H9 (cell line): ENCODE data around the gene BANP. TPM values are rescaled to one million over a fixed set of nuclear protein-coding genes. Genes with fewer than 3 reads are reported as not detected.
"Not testable (repeated sequence)": the region's sequence is repeated elsewhere in the genome, so short reads cannot be mapped to it uniquely, and the experiment has no call there.

Source experiments
- DNase-seq: peaks from one replicate; pipeline ENCODE4 v3.0.0-alpha.2; 2017
- H2AFZ ChIP-seq: one replicate; pipeline ENCODE4 v1.6.1; 2013; ENCODE audit warnings: mild to moderate bottlenecking, low read length, control low read depth, moderate library complexity
- H2AK5ac ChIP-seq: 2 replicates; pipeline ENCODE4 v1.6.1; 2013; ENCODE audit warnings: low read length, control low read depth, mixed read lengths; ENCODE audit not compliant: insufficient read length
- H2BK120ac ChIP-seq: one replicate; pipeline ENCODE4 v1.6.1; 2013; ENCODE audit warnings: low read depth, mild to moderate bottlenecking, low read length, control low read depth, inconsistent platforms; ENCODE audit not compliant: poor library complexity, severe bottlenecking
- H2BK12ac ChIP-seq: 2 replicates; pipeline ENCODE4 v1.6.1; 2013; ENCODE audit warnings: low read length, control low read depth, mixed read lengths, low read depth; ENCODE audit not compliant: insufficient read length
- H2BK15ac ChIP-seq: 2 replicates; pipeline ENCODE4 v1.6.1; 2013; ENCODE audit warnings: low read depth, low read length, control low read depth
- H2BK20ac ChIP-seq: one replicate; pipeline ENCODE4 v1.6.1; 2013; ENCODE audit warnings: low read depth, mild to moderate bottlenecking, low read length, control low read depth, inconsistent platforms; ENCODE audit not compliant: poor library complexity, severe bottlenecking
- H2BK5ac ChIP-seq: 2 replicates; pipeline ENCODE4 v1.6.1; 2013; ENCODE audit warnings: low read length, control low read depth, mixed read lengths; ENCODE audit not compliant: insufficient read length
- H3K14ac ChIP-seq: 2 replicates; pipeline ENCODE4 v1.6.1; 2013; ENCODE audit warnings: low read length, control low read depth; ENCODE audit not compliant: insufficient read depth
- H3K18ac ChIP-seq: 2 replicates; pipeline ENCODE4 v1.6.1; 2013; ENCODE audit warnings: low read depth, mild to moderate bottlenecking, mixed read lengths, low read length, control low read depth; ENCODE audit not compliant: insufficient read length
- H3K23ac ChIP-seq: 2 replicates; pipeline ENCODE4 v1.6.1; 2013; ENCODE audit warnings: low read length, control low read depth, mixed read lengths, low read depth; ENCODE audit not compliant: insufficient read length
- H3K23me2 ChIP-seq: 2 replicates; pipeline ENCODE4 v1.6.1; 2013; ENCODE audit warnings: low read depth, mild to moderate bottlenecking, mixed read lengths, low read length, control low read depth; ENCODE audit not compliant: insufficient read length, poor library complexity, severe bottlenecking
- H3K27ac ChIP-seq: 2 replicates; pipeline ENCODE4 v1.5.1; 2013; ENCODE audit warnings: low read length, control low read depth, mixed read lengths, low read depth; ENCODE audit not compliant: insufficient read length
- H3K27me3 ChIP-seq: 2 replicates; pipeline ENCODE4 v1.6.1; 2013; ENCODE audit warnings: low read length, control low read depth, inconsistent platforms; ENCODE audit not compliant: insufficient read depth
- H3K4ac ChIP-seq: 2 replicates; pipeline ENCODE4 v1.6.1; 2013; ENCODE audit warnings: low read depth, mild to moderate bottlenecking, control low read depth, inconsistent platforms, low read length, moderate library complexity
- H3K4me1 ChIP-seq: 2 replicates; pipeline ENCODE4 v1.6.1; 2013; ENCODE audit warnings: low read length, control low read depth, inconsistent platforms; ENCODE audit not compliant: insufficient read depth
- H3K4me2 ChIP-seq: 2 replicates; pipeline ENCODE4 v1.6.1; 2013; ENCODE audit warnings: low read length, control low read depth, mixed read lengths; ENCODE audit not compliant: insufficient read length, insufficient read depth
- H3K56ac ChIP-seq: 2 replicates; pipeline ENCODE4 v1.6.1; 2013; ENCODE audit warnings: low read depth, mild to moderate bottlenecking, mixed read lengths, low read length, control low read depth; ENCODE audit not compliant: insufficient read length
- H3K79me1 ChIP-seq: 2 replicates; pipeline ENCODE4 v1.6.1; 2013; ENCODE audit warnings: low read depth, mild to moderate bottlenecking, moderate library complexity, low read length, control low read depth, inconsistent platforms; ENCODE audit not compliant: insufficient read depth, poor library complexity, severe bottlenecking
- H3K79me2 ChIP-seq: 2 replicates; pipeline ENCODE4 v1.6.1; 2013; ENCODE audit warnings: low read length, control low read depth, inconsistent platforms; ENCODE audit not compliant: insufficient read depth
- H3K9ac ChIP-seq: 2 replicates; pipeline ENCODE4 v1.6.1; 2013; ENCODE audit warnings: low read length, control low read depth, mixed read lengths; ENCODE audit not compliant: insufficient read length; ENCODE audit errors: extremely low read depth
- H3K9me3 ChIP-seq: one replicate; pipeline ENCODE4 v1.6.1; 2013; ENCODE audit warnings: low read depth, low read length, inconsistent platforms; ENCODE audit not compliant: control insufficient read depth
- H3T11ph ChIP-seq: one replicate; pipeline ENCODE4 v1.6.1; 2013; ENCODE audit warnings: mild to moderate bottlenecking, low read length, control low read depth, inconsistent platforms
- H4K20me1 ChIP-seq: one replicate; pipeline ENCODE4 v1.6.1; 2013; ENCODE audit not compliant: control insufficient read depth, insufficient read length, insufficient read depth
- H4K5ac ChIP-seq: 2 replicates; pipeline ENCODE4 v1.6.1; 2013; ENCODE audit warnings: low read depth, mild to moderate bottlenecking, mixed read lengths, low read length, control low read depth; ENCODE audit not compliant: insufficient read length
- H4K8ac ChIP-seq: replicated peaks from 2 replicates; pipeline ENCODE4 v1.6.1; 2013; ENCODE audit warnings: low read length, control low read depth, mixed read lengths, low read depth; ENCODE audit not compliant: insufficient read length
- H4K91ac ChIP-seq: 2 replicates; pipeline ENCODE4 v1.6.1; 2013; ENCODE audit warnings: low read depth, mild to moderate bottlenecking, moderate library complexity, mixed read lengths, low read length, control low read depth; ENCODE audit not compliant: insufficient read length
- H3K27ac Mint-ChIP-seq, 3 experiments: 2 replicates in 2 of 3; 3 replicates in 1 of 3; pipeline ENCODE4 v1.8.0; 2020 to 2021; ENCODE audit warnings: mixed read lengths in 3 of 3, mild to moderate bottlenecking in 1 of 3, moderate library complexity in 1 of 3
- H3K27me3 Mint-ChIP-seq: 2 replicates; pipeline ENCODE4 v1.8.0; 2021; ENCODE audit warnings: low read depth, mild to moderate bottlenecking, moderate library complexity, mixed read lengths
- H3K36me3 Mint-ChIP-seq, 3 experiments: 2 replicates in 2 of 3; 3 replicates in 1 of 3; pipeline ENCODE4 v1.8.0; 2020 to 2021; ENCODE audit warnings: low read depth in 3 of 3, mixed read lengths in 3 of 3; ENCODE audit not compliant: insufficient read depth in 1 of 3
- H3K4me1 Mint-ChIP-seq, 2 experiments: 2 replicates each; pipeline ENCODE4 v1.8.0; 2020; ENCODE audit warnings: mixed read lengths in 2 of 2
- H3K4me3 Mint-ChIP-seq, 2 experiments: 2 replicates in 1 of 2; 3 replicates in 1 of 2; pipeline ENCODE4 v1.8.0; 2020 to 2021; ENCODE audit warnings: mild to moderate bottlenecking in 2 of 2, mixed read lengths in 2 of 2, moderate library complexity in 1 of 2
- H3K9me3 Mint-ChIP-seq, 2 experiments: 2 replicates in 1 of 2; 3 replicates in 1 of 2; pipeline ENCODE4 v1.8.0; 2020; ENCODE audit warnings: mild to moderate bottlenecking in 2 of 2, mixed read lengths in 2 of 2, moderate library complexity in 1 of 2
- CTCF ChIP-seq: fragments of 200-600 bp; sonication (generic); conservative IDR thresholded peaks from 3 replicates; pipeline ENCODE4 v1.8.0; 2021; ENCODE audit warnings: antibody characterized with exemption, mild to moderate bottlenecking
- WGBS: extraction: QIAGEN DNeasy Blood & Tissue Kit; methylation state at CpG from one replicate; pipeline ENCODE4 v1.1.7; 2013; ENCODE audit warnings: missing lambda C conversion rate, low lambda C conversion rate, mixed read lengths; ENCODE audit not compliant: insufficient read length; ENCODE audit errors: extremely low coverage; 5-methylcytosine and 5-hydroxymethylcytosine counted together
- total RNA-seq: library from RNA; stranded (reverse); gene quantifications from 2 replicates; pipeline ENCODE4 v1.2.1, GENCODE V29; 2021

The BANP gene
- total RNA-seq, 1 experiment from 2014 or later = 24.9 TPM

- Histone ChIP-seq H3K18ac (no peak overlapping the region), H4K20me1 (no peaks in the 10 kb centered on the region), H3T11ph (no peak overlapping the region), H2AFZ (no peak overlapping the region), H3K27ac (no peak overlapping the region), H2BK120ac (no peak overlapping the region), H3K23ac (no peak overlapping the region), H4K8ac (no peak overlapping the region), H3K27me3 (no peaks in the 10 kb centered on the region), H3K14ac (no peak overlapping the region; the same call in 1 of the 2 replicates), H4K91ac (no peak overlapping the region), H2AK5ac (no peak overlapping the region), H2BK5ac (no peak overlapping the region), H3K4ac (no peak overlapping the region; the same call in 1 of the 2 replicates), H4K5ac (no peak overlapping the region), H3K79me2 (no peaks in the 10 kb centered on the region), H3K56ac (no peak overlapping the region), H3K9me3 (no peaks in the 10 kb centered on the region), H3K9ac (no peak overlapping the region), H2BK12ac (no peak overlapping the region), H3K4me2 (no peak overlapping the region), H3K4me1 (no peaks in the 10 kb centered on the region), H2BK20ac (no peak overlapping the region), H3K23me2 (no peaks in the 10 kb centered on the region), H2BK15ac (no peak overlapping the region), H3K79me1 (no peaks in the 10 kb centered on the region)
- TF ChIP-seq CTCF = no peak
- peak overlapping the region; percentile 92 to 97 (median 92); a peak in 6 of 7 replicates for H3K27ac Mint-ChIP-seq
- H3K4me3 Mint-ChIP-seq = no peak overlapping the region
- WGBS = no CpG with 5 or more reads among the region's 51 CpGs
- peaks cover 10 to 28% (median 24%) of the 10 kb centered on the region in 3 experiments for H3K36me3 Mint-ChIP-seq
- peaks cover 33 to 56% of the 10 kb centered on the region in 2 experiments for H3K4me1 Mint-ChIP-seq
- no peaks in the 10 kb centered on the region for H3K27me3 Mint-ChIP-seq
- H3K9me3 Mint-ChIP-seq = no peaks in the 10 kb centered on the region
- no peak for DNase-seq
Observed at GRCh38 chr16:88026964-88027938, 76.0 kb downstream of the BANP start.

GRCh38 chr16:88028177-88028930 is 77.1 kb downstream of the BANP start:
- not testable (repeated sequence) for H4K8ac ChIP-seq, H4K20me1 ChIP-seq, H3K18ac ChIP-seq, H3K4me2 ChIP-seq, H2BK5ac ChIP-seq, H3K27me3 Mint-ChIP-seq, H4K5ac ChIP-seq, H2AK5ac ChIP-seq, H3K27ac ChIP-seq, H3K9ac ChIP-seq, DNase-seq, H2AFZ ChIP-seq, H3K23me2 ChIP-seq, H3K23ac ChIP-seq, H2BK15ac ChIP-seq, H2BK12ac ChIP-seq, H4K91ac ChIP-seq, H2BK20ac ChIP-seq, H3K14ac ChIP-seq, H2BK120ac ChIP-seq, H3K27me3 ChIP-seq, H3K9me3 ChIP-seq, H3K9me3 Mint-ChIP-seq, H3K79me1 ChIP-seq, H3K56ac ChIP-seq, H3K4me1 ChIP-seq, H3K4ac ChIP-seq, H3K79me2 ChIP-seq, H3T11ph ChIP-seq
- 0 out of 5 replicates have a peak overlapping the region, but pooled peaks of 1 of the 2 experiments have one; percentile 1 for H3K4me3 Mint-ChIP-seq
- H3K27ac Mint-ChIP-seq = peak overlapping the region; percentile 85 to 97 (median 92)
- peaks cover 33 to 50% of the 10 kb centered on the region in 2 experiments for H3K4me1 Mint-ChIP-seq
- peaks cover 6 to 22% (median 21%) of the 10 kb centered on the region in 3 experiments for H3K36me3 Mint-ChIP-seq
- no CpG with 5 or more reads among the region's 13 CpGs for WGBS
